OCI-LY1 (cell line): ENCODE results near the gene MAPK7.

Source experiments
- H2AFZ ChIP-seq: fragments of 200-600 bp; sonication (generic), shearing (Covaris generic); 2 replicates; pipeline ENCODE4 v1.6.0; 2014; ENCODE audit warnings: antibody characterized with exemption, mild to moderate bottlenecking, low read length
- H3F3A ChIP-seq: fragments of 200-600 bp; sonication (generic), shearing (Covaris generic); 2 replicates; pipeline ENCODE4 v1.6.0; 2014; ENCODE audit warnings: mild to moderate bottlenecking, antibody characterized with exemption, low read length, moderate library complexity; ENCODE audit not compliant: insufficient read depth
- H3K27ac ChIP-seq: fragments of 200-600 bp; sonication (generic); 2 replicates; pipeline ENCODE4 v1.5.1; 2014; ENCODE audit warnings: low read length, mixed run types, mild to moderate bottlenecking, low read depth; ENCODE audit not compliant: poor library complexity, severe bottlenecking
- H3K27me3 ChIP-seq: fragments of 200-600 bp; sonication (generic); 2 replicates; pipeline ENCODE4 v1.6.0; 2014; ENCODE audit warnings: antibody characterized with exemption, mild to moderate bottlenecking, low read length, moderate library complexity; ENCODE audit not compliant: insufficient read depth
- H3K36me3 ChIP-seq: fragments of 200-600 bp; sonication (generic); 2 replicates; pipeline ENCODE4 v1.6.1; 2014; ENCODE audit warnings: mild to moderate bottlenecking, antibody characterized with exemption, low read length, moderate library complexity, mixed read lengths; ENCODE audit not compliant: insufficient read depth
- H3K4me1 ChIP-seq: fragments of 200-600 bp; sonication (generic); 2 replicates; pipeline ENCODE4 v1.5.1; 2014; ENCODE audit warnings: mild to moderate bottlenecking, low read length, moderate library complexity; ENCODE audit not compliant: insufficient read depth, severe bottlenecking
- H3K4me2 ChIP-seq: fragments of 200-600 bp; sonication (generic), shearing (Covaris generic); 2 replicates; pipeline ENCODE4 v1.6.1; 2014; ENCODE audit warnings: low read length
- H3K4me3 ChIP-seq: fragments of 200-600 bp; sonication (generic); 2 replicates; pipeline ENCODE4 v1.5.1; 2014; ENCODE audit warnings: low read length, low read depth, mild to moderate bottlenecking, mixed read lengths; ENCODE audit not compliant: poor library complexity, severe bottlenecking
- H3K79me2 ChIP-seq: fragments of 200-600 bp; shearing (Covaris generic); 2 replicates; pipeline ENCODE4 v1.6.1; 2016; ENCODE audit warnings: mixed run types, low read length, mixed read lengths; ENCODE audit not compliant: insufficient read depth
- H3K9ac ChIP-seq: fragments of 200-600 bp; sonication (generic), shearing (Covaris generic); 2 replicates; pipeline ENCODE4 v1.6.1; 2014; ENCODE audit warnings: mild to moderate bottlenecking, low read length, mixed read lengths
- H3K9me2 ChIP-seq: fragments of 200-600 bp; sonication (generic), shearing (Covaris generic); 2 replicates; pipeline ENCODE4 v1.6.1; 2014; ENCODE audit warnings: low read depth, mild to moderate bottlenecking, low read length, mixed read lengths
- H3K9me3 ChIP-seq: fragments of 200-600 bp; shearing (Covaris generic); 2 replicates; pipeline ENCODE4 v1.6.1; 2014; ENCODE audit warnings: low read length, mixed read lengths
- H4K20me1 ChIP-seq: fragments of 200-600 bp; sonication (generic), shearing (Covaris generic); 2 replicates; pipeline ENCODE4 v1.6.0; 2016; ENCODE audit warnings: mild to moderate bottlenecking, low read length; ENCODE audit not compliant: insufficient read depth
- CTCF ChIP-seq: fragments of 200-600 bp; sonication (generic), shearing (Covaris generic); IDR thresholded peaks from 2 replicates; pipeline ENCODE4 v1.5.1; 2017; ENCODE audit warnings: mild to moderate bottlenecking, antibody characterized with exemption, low read length, moderate library complexity, mixed read lengths
- EZH2 ChIP-seq: fragments of 200-600 bp; sonication (generic), shearing (Covaris generic); IDR thresholded peaks from 2 replicates; pipeline ENCODE4 v1.8.0; 2017; ENCODE audit warnings: borderline replicate concordance, mixed run types, mild to moderate bottlenecking, antibody characterized with exemption, low read length, moderate library complexity, mixed read lengths

The MAPK7 gene

GRCh38 chr17:19376811-19377210, 1.5 kb upstream of the MAPK7 start:
- Histone ChIP-seq H3K36me3 (peaks cover 9% of the 10 kb centered on the region; the same call in 1 of the 2 replicates), H3F3A (no peaks in the 10 kb centered on the region), H3K9me3 (no peaks in the 10 kb centered on the region), H3K9ac (peak overlapping the region; percentile 84), H3K9me2 (no peaks in the 10 kb centered on the region), H3K27me3 (no peaks in the 10 kb centered on the region), H3K4me3 (peak overlapping the region; percentile 75), H3K4me1 (peaks cover 15% of the 10 kb centered on the region), H3K27ac (no peak overlapping the region), H3K4me2 (peak overlapping the region; percentile 81), H3K79me2 (no peaks in the 10 kb centered on the region), H4K20me1 (no peaks in the 10 kb centered on the region), H2AFZ (no peak overlapping the region)
- TF ChIP-seq EZH2: no peak
- TF ChIP-seq CTCF: no peak

GRCh38 chr17:19377602-19378415, 489 bp upstream of the MAPK7 start:
- H3F3A ChIP-seq: no peaks in the 10 kb centered on the region

GRCh38 chr17:19379361-19380065, 1.2 kb downstream of the MAPK7 start:
- H3K27me3 ChIP-seq: no peaks in the 10 kb centered on the region
- H3K27ac ChIP-seq: no peak overlapping the region
- H3K9me2 ChIP-seq: no peaks in the 10 kb centered on the region
- peak overlapping the region; percentile 76; the same call in 1 of the 2 replicates for H3K9ac ChIP-seq
- H3K79me2 ChIP-seq: no peaks in the 10 kb centered on the region
- TF ChIP-seq CTCF: no peak
- no peak for TF ChIP-seq EZH2
- H3K4me2 ChIP-seq: peak overlapping the region; percentile 89
- H3K4me3 ChIP-seq: peak overlapping the region; percentile 75
- H3K4me1 ChIP-seq: peaks cover 15% of the 10 kb centered on the region
- H3F3A ChIP-seq: no peaks in the 10 kb centered on the region
- H4K20me1 ChIP-seq: no peaks in the 10 kb centered on the region
- no peaks in the 10 kb centered on the region for H3K9me3 ChIP-seq
- H2AFZ ChIP-seq: no peak overlapping the region
- H3K36me3 ChIP-seq: peaks cover 18% of the 10 kb centered on the region; the same call in 1 of the 2 replicates

More at GRCh38 chr17:19377602-19378415, 489 bp upstream of the MAPK7 start:
- peaks cover 15% of the 10 kb centered on the region for H3K4me1 ChIP-seq
- peak overlapping the region; percentile 40; the same call in 1 of the 2 replicates for H2AFZ ChIP-seq
- no peaks in the 10 kb centered on the region for H3K27me3 ChIP-seq
- H3K36me3 ChIP-seq: peaks cover 9% of the 10 kb centered on the region; the same call in 1 of the 2 replicates
- no peaks in the 10 kb centered on the region for H3K9me2 ChIP-seq
- peak overlapping the region; percentile 84 for H3K9ac ChIP-seq
- peak overlapping the region; percentile 89 for H3K4me2 ChIP-seq
- H3K9me3 ChIP-seq: no peaks in the 10 kb centered on the region
- TF ChIP-seq CTCF (no peak), EZH2 (no peak)
- H3K27ac ChIP-seq: peak overlapping the region; percentile 45
- no peaks in the 10 kb centered on the region for H4K20me1 ChIP-seq
- peak overlapping the region; percentile 75 for H3K4me3 ChIP-seq
- no peaks in the 10 kb centered on the region for H3K79me2 ChIP-seq
